ENCODE measurements around the gene ALAS1. TPM values are rescaled to one million over a fixed set of nuclear protein-coding genes. Genes with fewer than 3 reads are reported as not detected.

Gene ALAS1
- total and polyA plus RNA-seq, 2 of the 13 experiments (the other 11 are each of a cell fraction or from before 2014, with no cell fraction given), result 36.0 to 43.2 TPM

DNA sequence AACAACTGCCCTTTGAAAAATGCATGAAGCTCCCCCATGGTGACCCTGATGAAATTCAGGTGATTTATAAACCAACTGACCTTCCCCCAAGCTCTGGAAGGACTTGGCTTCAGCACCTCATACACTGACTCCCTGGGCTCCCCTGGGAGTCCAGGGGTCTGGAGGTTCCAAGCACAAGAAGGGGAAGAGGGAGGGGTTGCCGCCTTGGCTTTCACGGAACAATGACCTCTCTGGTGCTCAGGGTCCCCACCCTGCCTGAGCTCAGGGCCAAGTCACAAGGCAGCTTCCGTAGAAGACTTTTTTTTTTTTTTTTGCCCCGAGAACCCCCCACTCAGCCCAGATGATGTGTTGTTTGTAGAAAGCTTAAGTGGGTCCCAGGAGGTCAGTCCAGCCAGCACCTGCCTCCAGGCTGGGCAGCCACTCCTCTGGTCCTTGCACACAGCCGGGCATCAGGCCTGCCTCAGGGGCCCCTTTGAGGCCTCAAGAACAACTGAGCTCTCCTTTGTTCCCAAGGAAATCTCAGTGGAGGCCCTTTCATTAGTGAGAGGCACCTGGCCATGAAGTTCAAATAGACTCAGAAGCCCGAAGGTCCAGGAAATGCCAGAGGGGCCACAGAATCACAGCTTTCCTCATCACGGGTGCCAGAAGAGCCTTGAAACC, 14.0 kb upstream of the ALAS1 start:
- in situ Hi-C loops (cut with HindIII; ENCODE audit: extremely low pct_ligation_motif_present, low pct_unique_long_range_greater_than_20kb), result no loop called here

More for the DNA sequence above, 14.0 kb upstream of the ALAS1 start:
- WGBS (ENCODE audit: low lambda C conversion rate), result 11% methylated on average over 7 of the region's 7 CpGs
- no peak overlapping the region for H3K27ac ChIP-seq (ENCODE audit: extremely low read length, insufficient read depth, low read length)
- no peaks in the 10 kb centered on the region for H3K36me3 ChIP-seq (replicated peaks in 1 of 2; ENCODE audit: control insufficient read depth in 1 of 2, insufficient read depth in 2 of 2, low read length in 2 of 2)
- no peak overlapping the region for H2AFZ ChIP-seq (ENCODE audit: low read length)
- H3K27me3 ChIP-seq (ENCODE audit: control insufficient read depth in 1 of 2, insufficient read depth in 2 of 2, low read length in 2 of 2), result no peaks in the 10 kb centered on the region
- no peaks in the 10 kb centered on the region for H3K9me3 ChIP-seq (ENCODE audit: low read length)
- H4K20me1 ChIP-seq (ENCODE audit: insufficient read depth, low read length), result no peaks in the 10 kb centered on the region
- CTCF ChIA-PET (ENCODE audit: low intra/inter-chr PET ratio, low total read pairs), result no interaction called here
- POLR2A ChIA-PET, result interaction anchor here (1.0 kb wide), 1 partner anchor 13 kb away, joined by 3 read pairs; no protein-coding TSS in a partner anchor
- H3K4me2 ChIP-seq (ENCODE audit: low read depth, low read length), result peak overlapping the region; percentile 27
- intact Hi-C loops (cut with micrococcal nuclease; ENCODE audit: unreplicated experiment), result no loop called here
- peaks cover 87% of the 10 kb centered on the region for H3K4me1 ChIP-seq (ENCODE audit: insufficient read depth, low read length)
- H3K9ac ChIP-seq (ENCODE audit: insufficient read depth, low read depth, low read length), result no peak overlapping the region
- no TSS peak for BruUV-seq (replicated peaks)
- ATAC-seq (no peak), FAIRE-seq (no peak), DNase-seq (ENCODE audit: low spot score) (no peak)
- no peaks in the 10 kb centered on the region for H3K79me2 ChIP-seq (ENCODE audit: insufficient read depth, low read length)
- H3K4me3 ChIP-seq (replicated peaks in 1 of 3; ENCODE audit: insufficient read depth in 1 of 3, low read depth in 2 of 3, low read length in 3 of 3), result 0 out of 6 replicates have a peak overlapping the region, but pooled peaks of 1 of the 3 experiments have one; percentile 21
- TF ChIP-seq ZNF24 (IDR thresholded peaks at IDR 0.05), result no peak
- no peak for TF ChIP-seq ZSCAN30 (CRISPR knock-in tag; IDR thresholded peaks at IDR 0.05)
- TF ChIP-seq ZNF746 (CRISPR knock-in tag; IDR thresholded peaks at IDR 0.05), result no peak
- TF ChIP-seq, protein P1, sequence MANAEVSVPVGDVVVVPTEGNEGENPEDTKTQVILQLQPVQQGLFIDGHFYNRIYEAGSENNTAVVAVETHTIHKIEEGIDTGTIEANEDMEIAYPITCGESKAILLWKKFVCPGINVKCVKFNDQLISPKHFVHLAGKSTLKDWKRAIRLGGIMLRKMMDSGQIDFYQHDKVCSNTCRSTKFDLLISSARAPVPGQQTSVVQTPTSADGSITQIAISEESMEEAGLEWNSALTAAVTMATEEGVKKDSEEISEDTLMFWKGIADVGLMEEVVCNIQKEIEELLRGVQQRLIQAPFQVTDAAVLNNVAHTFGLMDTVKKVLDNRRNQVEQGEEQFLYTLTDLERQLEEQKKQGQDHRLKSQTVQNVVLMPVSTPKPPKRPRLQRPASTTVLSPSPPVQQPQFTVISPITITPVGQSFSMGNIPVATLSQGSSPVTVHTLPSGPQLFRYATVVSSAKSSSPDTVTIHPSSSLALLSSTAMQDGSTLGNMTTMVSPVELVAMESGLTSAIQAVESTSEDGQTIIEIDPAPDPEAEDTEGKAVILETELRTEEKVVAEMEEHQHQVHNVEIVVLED (CRISPR knock-in tag; IDR thresholded peaks at IDR 0.05; ENCODE audit: borderline replicate concordance), result no peak
- TF ChIP-seq ZNF3 (CRISPR knock-in tag; IDR thresholded peaks at IDR 0.05), result no peak
- no peak for TF ChIP-seq ZNF720 (CRISPR knock-in tag; IDR thresholded peaks at IDR 0.05)
- TF ChIP-seq CEBPB (IDR thresholded peaks at IDR 0.05; ENCODE audit: borderline replicate concordance, low read depth, low read length), result no peak
- TF ChIP-seq ZMAT5 (CRISPR knock-in tag; IDR thresholded peaks at IDR 0.05; ENCODE audit: borderline replicate concordance, low read depth), result no peak
- TF ChIP-seq TOPORS (CRISPR knock-in tag; IDR thresholded peaks at IDR 0.05), result no peak

All from HepG2 (cell line).